Gastroesophageal sphincter (tissue), 4 donors: ENCODE results near the gene IGSF9. TPM values are rescaled to one million over a fixed set of nuclear protein-coding genes. Genes with fewer than 3 reads are reported as not detected.
A peak's percentile ranks its signal among the peaks of the same experiment; 100 is the strongest.

Experiments used
- ATAC-seq: fragments of 150-250 bp; one replicate; pipeline ENCODE4 v1.9.1; 2016; ENCODE audit warnings: mild to moderate bottlenecking, moderate library complexity
- H3K27ac ChIP-seq, 4 donors: fragments of 200-600 bp; sonication (generic) in 3 of 4; 1 replicate in 3 of 4; 2 replicates in 1 of 4; pipeline ENCODE4 v1.5.1; 2016 to 2019
- H3K27me3 ChIP-seq: fragments of 200-600 bp; sonication (generic); one replicate; pipeline ENCODE4 v1.5.1; 2019
- H3K36me3 ChIP-seq, 2 donors: fragments of 200-600 bp; sonication (generic); one replicate each; pipeline ENCODE4 v1.5.1; 2019; ENCODE audit warnings: control low read depth in 1 of 2
- H3K4me1 ChIP-seq, 3 donors: fragments of 200-600 bp; sonication (generic); 1 replicate in 2 of 3; 2 replicates in 1 of 3; pipeline ENCODE4 v1.5.1; 2016 to 2019; ENCODE audit warnings: control low read depth in 2 of 3
- H3K4me3 ChIP-seq, 2 donors: fragments of 200-600 bp; sonication (generic); one replicate each; pipeline ENCODE4 v1.5.1; 2019; ENCODE audit warnings: mild to moderate bottlenecking in 1 of 2, moderate library complexity in 1 of 2
- H3K9me3 ChIP-seq, 3 donors: fragments of 200-600 bp; sonication (generic); one replicate each; pipeline ENCODE4 v1.5.1; 2017 to 2019; ENCODE audit warnings: control low read depth in 2 of 3
- EP300 ChIP-seq: sonication (generic); formaldehyde crosslinking; IDR thresholded peaks from one replicate; pipeline ENCODE4 v1.6.1; 2017; ENCODE audit warnings: antibody characterized with exemption, mild to moderate bottlenecking
- POLR2A ChIP-seq, 2 donors: fragments of 450-650 bp; IDR thresholded peaks; one replicate each; pipeline ENCODE4 v1.6.1; 2017; ENCODE audit warnings: antibody characterized with exemption in 2 of 2, mild to moderate bottlenecking in 2 of 2, moderate library complexity in 1 of 2
- POLR2AphosphoS5 ChIP-seq: sonication (generic); formaldehyde crosslinking; IDR thresholded peaks from one replicate; pipeline ENCODE4 v1.6.1; 2017; ENCODE audit warnings: antibody characterized with exemption
- WGBS, 2 donors: methylation state at CpG; one replicate each; pipeline ENCODE4 v1.1.5; 2018; ENCODE audit warnings: low coverage in 1 of 2; 5-methylcytosine and 5-hydroxymethylcytosine counted together
- total RNA-seq, 4 donors: library from RNA; depleted of rRNA; stranded (reverse); fragments of >200 nt; gene quantifications; one replicate each; pipeline ENCODE4 v1.1.0, GENCODE V29; 2016
- TF ChIP-seq, protein P1 (sequence below), 4 experiments: fragments of 200-600 bp in 2 of 4; fragments of 450-650 bp in 2 of 4; sonication (generic) in 1 of 4; IDR thresholded peaks; one replicate each; pipeline ENCODE4 v1.5.1; 2017 to 2019; ENCODE audit warnings: antibody characterized with exemption in 4 of 4, mild to moderate bottlenecking in 2 of 4, moderate library complexity in 2 of 4

The IGSF9 gene
- total RNA-seq, 4 donors from 2014 or later, result 0.35 to 0.62 TPM; not detected in 2

DNA sequence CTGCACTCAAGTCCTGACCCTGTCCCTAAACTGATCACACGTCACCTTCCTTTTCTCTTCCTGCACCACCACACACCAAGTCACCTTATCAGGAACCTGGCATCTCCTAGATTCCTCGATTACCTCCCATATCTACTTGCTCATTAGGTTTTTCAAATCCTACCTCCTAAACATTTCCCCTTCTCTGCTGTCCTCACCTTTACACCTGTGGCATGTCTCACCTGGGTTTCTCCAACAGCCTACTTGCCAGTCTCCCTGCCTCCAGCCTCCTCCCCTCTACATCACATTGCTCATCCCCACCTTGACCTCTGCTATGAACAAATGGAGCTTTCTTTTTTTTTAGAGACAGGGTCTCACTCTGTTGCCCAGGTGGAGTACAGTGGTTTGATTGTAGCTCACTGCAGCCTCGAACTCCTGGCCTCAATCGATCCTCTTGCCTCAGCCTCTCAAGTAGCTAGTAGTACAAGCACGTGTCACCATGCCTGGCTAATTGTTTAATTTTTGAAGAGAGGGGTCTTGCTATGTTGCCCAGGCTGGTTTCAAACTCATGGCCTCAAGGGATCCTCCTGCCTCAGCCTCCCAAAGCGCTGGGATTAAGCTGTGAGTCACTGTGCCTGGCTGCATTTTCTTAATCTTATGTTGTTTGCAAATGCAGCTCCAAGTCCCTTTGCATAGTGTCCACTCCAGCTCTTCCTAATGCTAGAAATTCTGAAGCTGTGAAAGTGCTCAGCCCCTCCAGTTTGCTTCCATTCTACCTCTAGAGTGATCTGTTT lies 6.3 kb downstream of the IGSF9 start:
- TF ChIP-seq, protein P1, sequence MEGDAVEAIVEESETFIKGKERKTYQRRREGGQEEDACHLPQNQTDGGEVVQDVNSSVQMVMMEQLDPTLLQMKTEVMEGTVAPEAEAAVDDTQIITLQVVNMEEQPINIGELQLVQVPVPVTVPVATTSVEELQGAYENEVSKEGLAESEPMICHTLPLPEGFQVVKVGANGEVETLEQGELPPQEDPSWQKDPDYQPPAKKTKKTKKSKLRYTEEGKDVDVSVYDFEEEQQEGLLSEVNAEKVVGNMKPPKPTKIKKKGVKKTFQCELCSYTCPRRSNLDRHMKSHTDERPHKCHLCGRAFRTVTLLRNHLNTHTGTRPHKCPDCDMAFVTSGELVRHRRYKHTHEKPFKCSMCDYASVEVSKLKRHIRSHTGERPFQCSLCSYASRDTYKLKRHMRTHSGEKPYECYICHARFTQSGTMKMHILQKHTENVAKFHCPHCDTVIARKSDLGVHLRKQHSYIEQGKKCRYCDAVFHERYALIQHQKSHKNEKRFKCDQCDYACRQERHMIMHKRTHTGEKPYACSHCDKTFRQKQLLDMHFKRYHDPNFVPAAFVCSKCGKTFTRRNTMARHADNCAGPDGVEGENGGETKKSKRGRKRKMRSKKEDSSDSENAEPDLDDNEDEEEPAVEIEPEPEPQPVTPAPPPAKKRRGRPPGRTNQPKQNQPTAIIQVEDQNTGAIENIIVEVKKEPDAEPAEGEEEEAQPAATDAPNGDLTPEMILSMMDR (IDR thresholded peaks at IDR 0.05), result no peak
- TF ChIP-seq POLR2A (IDR thresholded peaks at IDR 0.05), result no peak
- TF ChIP-seq POLR2AphosphoS5, result no peak
- no peak for TF ChIP-seq EP300
- Histone ChIP-seq H3K27ac (no peak overlapping the region), H3K27me3 (peaks cover 70% of the 10 kb centered on the region), H3K4me1 (peaks cover 0 to 12% (median 3%) of the 10 kb centered on the region in 3 donors), H3K36me3 (no peaks in the 10 kb centered on the region), H3K9me3 (no peaks in the 10 kb centered on the region), H3K4me3 (no peak overlapping the region)
- WGBS, 2 donors, result 85 to 93% methylated on average over 5 to 6 of the region's 6 CpGs
- ATAC-seq, result no peak

DNA sequence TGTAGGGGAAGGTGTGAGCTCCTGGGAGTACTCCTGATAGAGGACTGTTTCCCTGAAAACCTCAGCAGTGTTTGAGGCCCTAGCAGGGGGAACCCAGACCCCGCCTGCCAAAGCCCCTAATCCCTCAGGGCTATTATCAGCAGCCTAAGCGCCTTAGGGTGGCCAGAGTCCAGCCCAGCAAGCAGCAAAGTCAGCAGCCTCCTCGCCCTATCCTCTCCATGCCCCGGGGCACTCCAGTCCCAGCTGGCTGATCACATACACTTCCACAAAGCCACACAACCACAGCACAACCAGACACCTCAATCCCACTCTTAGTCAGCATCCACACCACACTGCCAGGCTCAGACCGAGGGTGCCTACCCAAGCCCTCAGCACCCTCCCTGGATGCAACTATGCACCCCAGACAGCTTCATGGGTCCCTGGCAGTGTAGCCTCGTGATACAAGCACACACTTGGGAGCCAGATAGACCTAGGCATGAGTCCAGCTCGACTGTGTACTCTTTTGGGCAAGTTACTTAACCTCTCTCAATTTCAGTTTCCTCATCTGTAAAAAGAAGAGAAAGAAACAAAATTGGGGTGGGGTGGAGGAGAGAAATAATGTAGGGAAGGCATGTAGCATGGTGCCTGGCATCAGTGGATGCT lies 7.1 kb downstream of the IGSF9 start:
- 70% methylated on average over 6 of the region's 7 CpGs; no CpG with 5 or more reads in 1 of the 2 donors for WGBS, 2 donors
- Histone ChIP-seq H3K9me3 (no peaks in the 10 kb centered on the region), H3K27ac (no peak overlapping the region), H3K27me3 (peaks cover 62% of the 10 kb centered on the region), H3K36me3 (no peaks in the 10 kb centered on the region), H3K4me3 (no peak overlapping the region), H3K4me1 (peaks cover 0 to 12% (median 3%) of the 10 kb centered on the region in 3 donors)
- TF ChIP-seq EP300 (no peak), POLR2AphosphoS5 (no peak)
- no peak for ATAC-seq

DNA sequence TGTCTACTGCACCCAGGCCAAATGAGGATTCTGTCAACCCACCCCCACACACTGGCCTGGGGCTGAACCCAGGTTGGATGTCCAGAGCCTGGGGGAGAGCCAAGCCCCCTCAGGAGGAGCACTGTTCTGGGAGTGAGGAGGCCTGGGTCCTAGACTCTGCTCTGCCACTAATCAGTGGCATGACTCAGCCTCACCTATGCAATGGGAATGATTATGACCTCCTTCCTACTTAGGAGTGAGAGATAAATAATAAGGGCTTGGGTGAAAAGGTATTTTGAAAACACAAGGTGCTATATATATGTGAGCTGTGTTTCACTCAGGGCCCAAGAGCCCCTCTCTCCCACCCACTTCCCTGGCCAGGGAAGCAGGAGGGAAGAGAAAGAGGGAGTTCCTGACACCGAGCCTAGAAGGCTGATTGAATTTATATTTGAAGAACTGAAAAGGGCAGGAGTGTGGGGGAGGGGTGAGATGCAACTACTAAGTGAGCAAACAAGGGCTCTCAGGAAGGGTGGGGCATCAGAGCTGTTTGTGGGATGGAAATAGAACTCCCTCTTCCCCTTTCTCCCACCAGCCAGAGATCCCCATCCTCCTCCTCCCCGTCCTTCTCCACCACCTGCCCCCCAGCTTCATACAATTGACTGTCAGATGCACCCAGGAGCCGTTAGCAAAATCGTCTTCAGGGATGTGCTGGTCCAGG lies 8.2 kb downstream of the IGSF9 start:
- H3K4me1 ChIP-seq, result peaks cover 0 to 12% (median 3%) of the 10 kb centered on the region in 3 donors
- H3K9me3 ChIP-seq, result no peaks in the 10 kb centered on the region
- no peaks in the 10 kb centered on the region for H3K36me3 ChIP-seq
- TF ChIP-seq POLR2A (IDR thresholded peaks at IDR 0.05), result no peak
- TF ChIP-seq, protein P1 (IDR thresholded peaks at IDR 0.05), result no peak
- TF ChIP-seq EP300, result no peak
- no peak for TF ChIP-seq POLR2AphosphoS5
- H3K27ac ChIP-seq, result no peak overlapping the region
- WGBS, 2 donors, result 44 to 52% methylated on average over 2 to 3 of the region's 4 CpGs
- ATAC-seq, result no peak
- H3K4me3 ChIP-seq, result no peak overlapping the region
- peaks cover 51% of the 10 kb centered on the region for H3K27me3 ChIP-seq

DNA sequence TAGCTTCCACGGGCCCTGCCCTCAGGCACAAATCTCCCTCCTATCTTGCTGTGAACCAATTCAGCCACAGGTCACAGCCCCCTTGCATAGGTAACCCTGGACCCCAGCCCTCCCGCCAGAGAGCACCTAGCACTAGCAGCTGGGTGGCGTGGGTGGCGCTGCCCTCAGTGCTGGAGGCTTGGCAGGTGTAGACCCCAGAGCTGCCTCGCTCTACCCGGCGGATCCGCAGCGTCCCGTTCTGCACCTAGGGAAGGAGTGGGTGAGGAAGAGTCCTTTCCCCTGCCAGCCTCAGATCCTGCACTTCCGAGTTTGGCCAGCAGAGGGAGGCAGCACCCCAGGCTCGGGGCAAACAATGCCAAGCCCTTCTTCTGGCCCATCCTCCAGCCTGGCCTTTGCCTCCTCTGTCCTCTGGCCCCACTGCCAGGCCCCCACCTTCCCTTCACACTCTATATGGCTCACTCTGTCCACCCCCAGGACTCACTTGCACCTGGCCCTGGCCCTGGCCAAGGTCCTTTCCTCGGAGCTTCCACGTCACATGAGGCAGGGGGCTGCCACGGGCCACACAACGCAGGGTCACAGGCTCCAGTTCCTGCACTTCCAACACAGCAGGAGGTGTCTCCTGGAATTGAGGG lies 9.0 kb downstream of the IGSF9 start:
- TF ChIP-seq EP300, result no peak
- TF ChIP-seq, protein P1 (IDR thresholded peaks at IDR 0.05), result peak in 3 of 4 experiments; percentile 96 to 98 (median 98)
- TF ChIP-seq POLR2AphosphoS5, result no peak
- no peak for TF ChIP-seq POLR2A (IDR thresholded peaks at IDR 0.05)
- H3K4me3 ChIP-seq, result no peak overlapping the region
- H3K36me3 ChIP-seq, result no peaks in the 10 kb centered on the region
- H3K4me1 ChIP-seq, result peaks cover 0 to 12% (median 3%) of the 10 kb centered on the region in 3 donors
- H3K9me3 ChIP-seq, result no peaks in the 10 kb centered on the region
- peak; percentile 63 for ATAC-seq
- H3K27ac ChIP-seq, result no peak overlapping the region
- peaks cover 44% of the 10 kb centered on the region for H3K27me3 ChIP-seq
- WGBS, 2 donors, result 5 to 26% methylated on average over 4 to 9 of the region's 16 CpGs
